GM19023 (cell line): ENCODE measurements around the gene VEGFB.

Experiments used
- ATAC-seq: cut with Tn5 transposase; IDR thresholded peaks from one replicate; pipeline ENCODE4 v1.9.1; 2021; ENCODE audit warnings: mild to moderate bottlenecking, moderate library complexity; ENCODE audit not compliant: unreplicated experiment

The VEGFB gene

GRCh38 chr11:64258946-64259532, 24.7 kb downstream of the VEGFB start:
- ATAC-seq, result no peak

- no peak for ATAC-seq
Measured at GRCh38 chr11:64259533-64260067, 25.2 kb downstream of the VEGFB start.

- no peak for ATAC-seq
Measured at GRCh38 chr11:64260147-64260708, 25.8 kb downstream of the VEGFB start.

GRCh38 chr11:64261556-64262080, 27.2 kb downstream of the VEGFB start:
- ATAC-seq, result no peak

- ATAC-seq, result no peak
Measured at GRCh38 chr11:64262271-64263002, 28.1 kb downstream of the VEGFB start.

- no peak for ATAC-seq
Measured at GRCh38 chr11:64263021-64263946, 28.9 kb downstream of the VEGFB start.

GRCh38 chr11:64263947-64264317, 29.5 kb downstream of the VEGFB start:
- no peak for ATAC-seq

GRCh38 chr11:64264371-64264852, 30.0 kb downstream of the VEGFB start:
- ATAC-seq, result no peak

GRCh38 chr11:64265176-64266160, 31.1 kb downstream of the VEGFB start:
- ATAC-seq, result no peak

- no peak for ATAC-seq
Measured at GRCh38 chr11:64266339-64266738, 32.0 kb downstream of the VEGFB start.

- no peak for ATAC-seq
Measured at GRCh38 chr11:64267207-64267945, 33.0 kb downstream of the VEGFB start.

GRCh38 chr11:64268025-64268892, 33.9 kb downstream of the VEGFB start:
- no peak for ATAC-seq

- peak; percentile 1 for ATAC-seq
Measured at GRCh38 chr11:64268893-64269539, 34.6 kb downstream of the VEGFB start.

- ATAC-seq, result peak; percentile 74
Measured at GRCh38 chr11:64269540-64270220, 35.3 kb downstream of the VEGFB start.

GRCh38 chr11:64275031-64275800, 40.8 kb downstream of the VEGFB start:
- no peak for ATAC-seq

GRCh38 chr11:64275841-64276240, 41.5 kb downstream of the VEGFB start:
- no peak for ATAC-seq
